C4-2B (cell line): Measurements from ENCODE around the gene ITGAE.
"Not testable (repeated sequence)": the region's sequence is repeated elsewhere in the genome, so short reads cannot be mapped to it uniquely, and the experiment has no call there.

ENCODE experiments used
- H3K27ac ChIP-seq: fragments of 450-650 bp; 2 replicates; pipeline ENCODE4 v1.5.1; 2017
- ZFX ChIP-seq: fragments of 450-650 bp; IDR thresholded peaks from 2 replicates; pipeline ENCODE4 v1.6.1; 2017
- TF ChIP-seq, protein P1 (sequence below): fragments of 450-650 bp; conservative IDR thresholded peaks from 2 replicates; pipeline ENCODE4 v1.5.1; 2017; ENCODE audit warnings: mild to moderate bottlenecking

The ITGAE gene

GRCh38 chr17:3745071-3745470 lies 55.9 kb downstream of the ITGAE start:
- TF ChIP-seq ZFX, result no peak
- TF ChIP-seq, protein P1, sequence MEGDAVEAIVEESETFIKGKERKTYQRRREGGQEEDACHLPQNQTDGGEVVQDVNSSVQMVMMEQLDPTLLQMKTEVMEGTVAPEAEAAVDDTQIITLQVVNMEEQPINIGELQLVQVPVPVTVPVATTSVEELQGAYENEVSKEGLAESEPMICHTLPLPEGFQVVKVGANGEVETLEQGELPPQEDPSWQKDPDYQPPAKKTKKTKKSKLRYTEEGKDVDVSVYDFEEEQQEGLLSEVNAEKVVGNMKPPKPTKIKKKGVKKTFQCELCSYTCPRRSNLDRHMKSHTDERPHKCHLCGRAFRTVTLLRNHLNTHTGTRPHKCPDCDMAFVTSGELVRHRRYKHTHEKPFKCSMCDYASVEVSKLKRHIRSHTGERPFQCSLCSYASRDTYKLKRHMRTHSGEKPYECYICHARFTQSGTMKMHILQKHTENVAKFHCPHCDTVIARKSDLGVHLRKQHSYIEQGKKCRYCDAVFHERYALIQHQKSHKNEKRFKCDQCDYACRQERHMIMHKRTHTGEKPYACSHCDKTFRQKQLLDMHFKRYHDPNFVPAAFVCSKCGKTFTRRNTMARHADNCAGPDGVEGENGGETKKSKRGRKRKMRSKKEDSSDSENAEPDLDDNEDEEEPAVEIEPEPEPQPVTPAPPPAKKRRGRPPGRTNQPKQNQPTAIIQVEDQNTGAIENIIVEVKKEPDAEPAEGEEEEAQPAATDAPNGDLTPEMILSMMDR, result no peak

DNA sequence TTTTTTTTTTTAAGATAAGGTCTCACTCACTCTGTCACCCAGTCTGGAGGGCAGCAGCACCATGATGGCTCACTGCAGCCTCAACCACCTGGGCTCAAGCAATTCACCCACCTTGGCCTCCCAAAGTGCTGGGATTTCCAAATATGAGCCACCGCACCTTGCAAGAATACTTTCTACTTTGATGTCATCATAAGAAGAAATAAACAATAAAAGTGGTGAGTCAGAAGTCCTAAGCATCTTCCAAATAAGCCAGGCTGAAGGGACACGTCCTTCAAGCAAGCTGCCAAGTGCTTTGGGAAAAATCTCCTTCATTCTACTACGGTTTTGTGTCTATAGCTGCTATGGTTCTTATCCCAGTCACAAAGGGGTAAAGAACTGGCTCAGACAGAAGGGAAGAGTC lies 57.0 kb downstream of the ITGAE start:
- H3K27ac ChIP-seq, result no peak overlapping the region
- no peak for TF ChIP-seq ZFX
- TF ChIP-seq, protein P1, result no peak

More at GRCh38 chr17:3745071-3745470, 55.9 kb downstream of the ITGAE start:
- H3K27ac ChIP-seq, result no peak overlapping the region

- no peak for TF ChIP-seq ZFX
- TF ChIP-seq, protein P1, result no peak
- no peak overlapping the region for H3K27ac ChIP-seq
Observed at GRCh38 chr17:3740611-3741073, 60.3 kb downstream of the ITGAE start.

DNA sequence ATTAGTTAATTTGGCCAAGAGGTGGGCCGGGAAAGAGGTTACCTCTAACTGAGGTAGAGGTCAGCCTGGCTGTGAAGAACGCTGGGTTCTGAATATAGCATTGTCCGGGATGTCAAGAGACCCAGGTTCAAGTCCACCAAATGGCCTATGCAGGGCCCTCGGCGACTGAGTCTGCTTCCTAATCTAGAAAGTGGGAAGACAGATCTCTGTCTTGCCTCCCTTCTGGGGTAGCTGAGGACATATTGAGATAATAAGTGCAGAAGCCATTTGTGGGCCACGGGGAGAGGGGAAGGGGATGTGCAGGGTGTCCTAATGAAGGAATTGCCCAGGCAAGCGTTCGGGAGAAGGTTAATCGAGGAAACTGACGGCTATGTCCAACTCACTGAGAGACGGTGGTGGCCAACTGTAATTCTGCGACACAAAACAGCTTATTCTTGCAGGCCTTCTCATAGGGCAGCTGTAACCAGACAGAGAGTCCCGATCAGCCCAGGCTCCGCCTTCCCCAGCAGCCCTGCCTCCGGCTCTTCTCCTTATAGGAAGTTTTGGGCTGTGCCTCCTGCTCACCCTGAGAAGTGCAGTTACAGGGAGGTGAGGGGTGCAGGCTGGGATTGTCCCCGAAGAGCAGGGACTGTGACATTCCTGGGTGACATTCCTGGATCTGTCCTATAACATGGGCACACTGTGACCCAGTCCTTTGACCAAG lies 61.4 kb downstream of the ITGAE start:
- no peak overlapping the region for H3K27ac ChIP-seq
- TF ChIP-seq, protein P1, result no peak
- no peak for TF ChIP-seq ZFX

DNA sequence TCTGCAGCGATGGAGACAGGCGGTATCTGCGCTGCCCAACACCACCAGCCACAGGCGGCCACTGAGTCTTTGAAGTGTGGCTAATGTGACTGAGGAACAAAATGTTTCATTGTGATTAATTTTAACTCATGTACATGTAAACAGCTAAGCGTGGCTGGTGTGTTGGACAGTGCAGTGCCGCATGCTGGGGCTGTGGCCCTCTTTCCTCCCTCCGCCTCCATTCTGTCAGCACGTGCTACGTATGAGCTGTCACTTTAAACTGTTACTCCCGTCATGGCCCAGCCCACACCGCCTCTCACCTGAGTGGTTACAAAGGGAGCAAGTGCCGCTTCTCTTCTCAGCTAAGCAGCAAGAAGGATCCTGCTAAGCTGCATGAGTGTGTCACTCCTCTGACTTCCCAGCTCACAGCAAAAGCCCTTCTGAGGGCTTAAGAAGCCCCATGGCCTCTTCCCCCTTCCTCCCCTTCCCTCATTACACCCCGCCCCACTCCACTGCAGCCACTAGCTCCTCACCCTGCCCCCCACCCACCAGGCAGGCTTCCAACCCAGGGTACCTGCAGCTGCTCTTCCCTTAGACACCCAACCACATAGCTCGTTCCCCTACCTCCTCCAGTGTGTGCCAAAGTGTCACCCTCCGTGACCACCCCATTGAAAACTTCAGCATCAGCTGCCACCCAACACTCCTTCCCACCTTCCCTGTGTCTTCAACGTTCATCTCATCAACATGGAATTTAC lies 62.3 kb downstream of the ITGAE start:
- TF ChIP-seq, protein P1, result no peak
- TF ChIP-seq ZFX, result no peak
- no peak overlapping the region for H3K27ac ChIP-seq

DNA sequence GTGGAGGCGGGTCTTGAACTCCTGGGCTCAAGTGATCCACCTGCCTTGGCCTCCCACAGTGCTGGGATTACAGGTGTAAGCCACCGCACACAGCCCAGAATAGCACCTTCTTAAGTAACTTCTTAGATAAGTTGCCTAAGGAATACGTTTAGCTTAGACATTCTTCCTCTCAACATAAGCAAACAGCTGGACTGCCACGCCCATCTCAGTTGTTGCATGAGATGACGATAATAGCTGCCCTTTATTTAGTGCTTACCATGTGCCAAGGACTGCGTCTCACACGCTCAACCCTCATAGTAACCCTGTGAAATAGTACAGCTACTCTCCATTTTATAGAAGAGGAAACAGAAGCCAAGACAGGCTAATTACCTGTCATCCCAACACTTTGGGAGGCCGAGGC lies 65.5 kb downstream of the ITGAE start:
- H3K27ac ChIP-seq, result no peak overlapping the region
- TF ChIP-seq, protein P1, result no peak
- no peak for TF ChIP-seq ZFX

- not testable (repeated sequence) for H3K27ac ChIP-seq
Observed at GRCh38 chr17:3734911-3735276, 66.1 kb downstream of the ITGAE start.
